ENCODE results near the gene LRMDA.

DNA sequence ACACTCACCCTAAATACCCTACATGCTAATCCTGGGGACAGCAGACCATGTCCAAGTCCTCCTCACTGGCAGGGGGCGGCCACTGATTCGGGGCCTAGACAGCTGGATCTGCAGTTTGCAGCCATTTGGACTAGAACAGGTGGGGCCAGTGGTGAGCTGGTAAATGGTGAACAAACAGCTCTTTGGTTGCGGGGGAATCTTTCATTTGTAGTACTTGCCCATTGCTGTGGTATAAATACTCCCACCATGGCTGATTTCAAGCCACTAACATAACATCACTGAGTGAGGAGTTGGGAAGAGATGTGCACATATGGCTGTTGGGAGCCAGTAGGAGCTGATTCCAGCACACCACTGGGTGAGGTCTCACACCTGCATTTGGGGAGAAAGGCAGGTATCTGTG, 43.3 kb upstream of the LRMDA start:
- TF ChIP-seq, protein P1, sequence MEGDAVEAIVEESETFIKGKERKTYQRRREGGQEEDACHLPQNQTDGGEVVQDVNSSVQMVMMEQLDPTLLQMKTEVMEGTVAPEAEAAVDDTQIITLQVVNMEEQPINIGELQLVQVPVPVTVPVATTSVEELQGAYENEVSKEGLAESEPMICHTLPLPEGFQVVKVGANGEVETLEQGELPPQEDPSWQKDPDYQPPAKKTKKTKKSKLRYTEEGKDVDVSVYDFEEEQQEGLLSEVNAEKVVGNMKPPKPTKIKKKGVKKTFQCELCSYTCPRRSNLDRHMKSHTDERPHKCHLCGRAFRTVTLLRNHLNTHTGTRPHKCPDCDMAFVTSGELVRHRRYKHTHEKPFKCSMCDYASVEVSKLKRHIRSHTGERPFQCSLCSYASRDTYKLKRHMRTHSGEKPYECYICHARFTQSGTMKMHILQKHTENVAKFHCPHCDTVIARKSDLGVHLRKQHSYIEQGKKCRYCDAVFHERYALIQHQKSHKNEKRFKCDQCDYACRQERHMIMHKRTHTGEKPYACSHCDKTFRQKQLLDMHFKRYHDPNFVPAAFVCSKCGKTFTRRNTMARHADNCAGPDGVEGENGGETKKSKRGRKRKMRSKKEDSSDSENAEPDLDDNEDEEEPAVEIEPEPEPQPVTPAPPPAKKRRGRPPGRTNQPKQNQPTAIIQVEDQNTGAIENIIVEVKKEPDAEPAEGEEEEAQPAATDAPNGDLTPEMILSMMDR (IDR thresholded peaks at IDR 0.05; ENCODE audit: borderline replicate concordance, extremely low read depth, low read length, poor library complexity, severe bottlenecking): no peak
- no peak for TF ChIP-seq EZH2 (IDR thresholded peaks at IDR 0.05; ENCODE audit: borderline replicate concordance, low read depth, low read length, severe bottlenecking)

Measured in DND-41 (cell line).